Lower lobe of right lung (tissue), 2 donors: ENCODE measurements around the gene CBFA2T3. TPM values are rescaled to one million over a fixed set of nuclear protein-coding genes. Genes with fewer than 3 reads are reported as not detected.
A peak's percentile ranks its signal among the peaks of the same experiment; 100 is the strongest.

Experiments used
- ATAC-seq, 2 donors: fragments of 200-7000 bp; cut with Tn5 transposase; one replicate each; pipeline ENCODE4 v1.9.1; 2020 to 2022; ENCODE audit warnings: mild to moderate bottlenecking in 2 of 2, moderate library complexity in 2 of 2
- DNase-seq: peaks from one replicate; pipeline ENCODE4 v3.0.0-alpha.2; 2020
- H3K27ac ChIP-seq: fragments of 200-600 bp; one replicate; pipeline ENCODE4 v1.8.0; 2022
- H3K27me3 ChIP-seq: fragments of 200-600 bp; one replicate; pipeline ENCODE4 v1.8.0; 2022; ENCODE audit warnings: low read depth
- H3K36me3 ChIP-seq: fragments of 200-600 bp; one replicate; pipeline ENCODE4 v1.8.0; 2022; ENCODE audit warnings: mild to moderate bottlenecking
- H3K4me1 ChIP-seq: fragments of 200-600 bp; one replicate; pipeline ENCODE4 v1.8.0; 2022
- H3K4me3 ChIP-seq: fragments of 200-600 bp; one replicate; pipeline ENCODE4 v1.8.0; 2022; ENCODE audit warnings: mild to moderate bottlenecking
- H3K9me3 ChIP-seq: fragments of 200-600 bp; one replicate; pipeline ENCODE4 v1.8.0; 2022
- CTCF ChIP-seq: fragments of 200-600 bp; IDR thresholded peaks from one replicate; pipeline ENCODE4 v1.8.0; 2022; ENCODE audit warnings: antibody characterized with exemption, mild to moderate bottlenecking
- intact Hi-C: fragments of 100-400 bp; cut with DNase I; formaldehyde crosslinking; loops from one replicate; pipeline ENCODE4 v1.11.0; 2022
- total RNA-seq: library from RNA; stranded (reverse); fragmentation: NEBNext Ultra II Directional; extraction: Animal tissue kit (Norgen Biotek cat#: 25700); gene quantifications from one replicate; pipeline ENCODE4 v1.2.1, GENCODE V29; 2021
- donor health status: DM: no; HTN: yes; CAD: no; lungs with severe emphysema.

The CBFA2T3 gene
- total RNA-seq, 1 donor from 2014 or later = 14.3 TPM

- Histone ChIP-seq H3K4me1 (peaks cover 52% of the 10 kb centered on the region), H3K27me3 (peaks cover 31% of the 10 kb centered on the region)
These were observed 4.0 kb downstream of the CBFA2T3 start for GRCh38 chr16:88973007-88973410.

GRCh38 chr16:88972349-88972748 lies 4.7 kb downstream of the CBFA2T3 start:
- intact Hi-C loops = no loop called here
- H3K4me1 ChIP-seq = peaks cover 49% of the 10 kb centered on the region
- H3K9me3 ChIP-seq = no peaks in the 10 kb centered on the region
- no peak overlapping the region for H3K4me3 ChIP-seq
- TF ChIP-seq CTCF = no peak
- no peak overlapping the region for H3K27ac ChIP-seq
- peaks cover 29% of the 10 kb centered on the region for H3K27me3 ChIP-seq
- H3K36me3 ChIP-seq = no peaks in the 10 kb centered on the region
- DNase-seq (no peak), ATAC-seq (no peak)

More at GRCh38 chr16:88973007-88973410, 4.0 kb downstream of the CBFA2T3 start:
- TF ChIP-seq CTCF = no peak
- Histone ChIP-seq H3K4me3 (no peak overlapping the region), H3K27ac (no peak overlapping the region), H3K36me3 (no peaks in the 10 kb centered on the region), H3K9me3 (no peaks in the 10 kb centered on the region)
- intact Hi-C loops = no loop called here
- DNase-seq (no peak), ATAC-seq (no peak)

GRCh38 chr16:88971371-88972097 lies 5.5 kb downstream of the CBFA2T3 start:
- Histone ChIP-seq H3K9me3 (no peaks in the 10 kb centered on the region), H3K36me3 (no peaks in the 10 kb centered on the region), H3K27me3 (peaks cover 29% of the 10 kb centered on the region), H3K4me3 (no peak overlapping the region), H3K27ac (no peak overlapping the region), H3K4me1 (peaks cover 41% of the 10 kb centered on the region)
- DNase-seq (peak; percentile 74), ATAC-seq (peak; percentile 13 to 47)
- TF ChIP-seq CTCF = no peak
- intact Hi-C loops = no loop called here

GRCh38 chr16:88970539-88971065 lies 6.4 kb downstream of the CBFA2T3 start:
- no peak overlapping the region for H3K4me3 ChIP-seq
- peaks cover 32% of the 10 kb centered on the region for H3K4me1 ChIP-seq
- H3K27me3 ChIP-seq = peaks cover 26% of the 10 kb centered on the region
- no peaks in the 10 kb centered on the region for H3K9me3 ChIP-seq
- TF ChIP-seq CTCF = no peak
- intact Hi-C loops = no loop called here
- ATAC-seq = no peak
- H3K27ac ChIP-seq = no peak overlapping the region
- no peak for DNase-seq
- H3K36me3 ChIP-seq = no peaks in the 10 kb centered on the region

GRCh38 chr16:88970050-88970449 lies 7.0 kb downstream of the CBFA2T3 start:
- no peak for DNase-seq
- no peak overlapping the region for H3K4me3 ChIP-seq
- no peaks in the 10 kb centered on the region for H3K36me3 ChIP-seq
- no peak for TF ChIP-seq CTCF
- intact Hi-C loops = no loop called here
- H3K27me3 ChIP-seq = peaks cover 22% of the 10 kb centered on the region
- ATAC-seq = no peak
- no peak overlapping the region for H3K27ac ChIP-seq
- H3K9me3 ChIP-seq = no peaks in the 10 kb centered on the region
- peaks cover 32% of the 10 kb centered on the region for H3K4me1 ChIP-seq
